OCI-LY1 (cell line): ENCODE measurements around the gene CRYBB1.

Experiments used
- EZH2 ChIP-seq: fragments of 200-600 bp; sonication (generic), shearing (Covaris generic); IDR thresholded peaks from 2 replicates; pipeline ENCODE4 v1.8.0; 2017; ENCODE audit warnings: borderline replicate concordance, mixed run types, mild to moderate bottlenecking, antibody characterized with exemption, low read length, moderate library complexity, mixed read lengths
- TF ChIP-seq, protein P1 (sequence below): fragments of 200-600 bp; sonication (generic), shearing (Covaris generic); IDR thresholded peaks from 2 replicates; pipeline ENCODE4 v1.5.1; 2017; ENCODE audit warnings: mild to moderate bottlenecking, antibody characterized with exemption, low read length, moderate library complexity, mixed read lengths

- TF ChIP-seq, protein P1, sequence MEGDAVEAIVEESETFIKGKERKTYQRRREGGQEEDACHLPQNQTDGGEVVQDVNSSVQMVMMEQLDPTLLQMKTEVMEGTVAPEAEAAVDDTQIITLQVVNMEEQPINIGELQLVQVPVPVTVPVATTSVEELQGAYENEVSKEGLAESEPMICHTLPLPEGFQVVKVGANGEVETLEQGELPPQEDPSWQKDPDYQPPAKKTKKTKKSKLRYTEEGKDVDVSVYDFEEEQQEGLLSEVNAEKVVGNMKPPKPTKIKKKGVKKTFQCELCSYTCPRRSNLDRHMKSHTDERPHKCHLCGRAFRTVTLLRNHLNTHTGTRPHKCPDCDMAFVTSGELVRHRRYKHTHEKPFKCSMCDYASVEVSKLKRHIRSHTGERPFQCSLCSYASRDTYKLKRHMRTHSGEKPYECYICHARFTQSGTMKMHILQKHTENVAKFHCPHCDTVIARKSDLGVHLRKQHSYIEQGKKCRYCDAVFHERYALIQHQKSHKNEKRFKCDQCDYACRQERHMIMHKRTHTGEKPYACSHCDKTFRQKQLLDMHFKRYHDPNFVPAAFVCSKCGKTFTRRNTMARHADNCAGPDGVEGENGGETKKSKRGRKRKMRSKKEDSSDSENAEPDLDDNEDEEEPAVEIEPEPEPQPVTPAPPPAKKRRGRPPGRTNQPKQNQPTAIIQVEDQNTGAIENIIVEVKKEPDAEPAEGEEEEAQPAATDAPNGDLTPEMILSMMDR = no peak
- no peak for TF ChIP-seq EZH2
Observed at GRCh38 chr22:26648528-26649388, 30.9 kb upstream of the CRYBB1 start.
